Measurements from ENCODE around the gene PKD2L1. TPM values are rescaled to one million over a fixed set of nuclear protein-coding genes. Genes with fewer than 3 reads are reported as not detected.

Gene PKD2L1
- total and polyA plus RNA-seq, 10 of the 15 experiments (the other 5 are each of a cell fraction or from before 2014, with no cell fraction given), result 0.05 to 0.17 (median 0.08) TPM; not detected in 6

DNA sequence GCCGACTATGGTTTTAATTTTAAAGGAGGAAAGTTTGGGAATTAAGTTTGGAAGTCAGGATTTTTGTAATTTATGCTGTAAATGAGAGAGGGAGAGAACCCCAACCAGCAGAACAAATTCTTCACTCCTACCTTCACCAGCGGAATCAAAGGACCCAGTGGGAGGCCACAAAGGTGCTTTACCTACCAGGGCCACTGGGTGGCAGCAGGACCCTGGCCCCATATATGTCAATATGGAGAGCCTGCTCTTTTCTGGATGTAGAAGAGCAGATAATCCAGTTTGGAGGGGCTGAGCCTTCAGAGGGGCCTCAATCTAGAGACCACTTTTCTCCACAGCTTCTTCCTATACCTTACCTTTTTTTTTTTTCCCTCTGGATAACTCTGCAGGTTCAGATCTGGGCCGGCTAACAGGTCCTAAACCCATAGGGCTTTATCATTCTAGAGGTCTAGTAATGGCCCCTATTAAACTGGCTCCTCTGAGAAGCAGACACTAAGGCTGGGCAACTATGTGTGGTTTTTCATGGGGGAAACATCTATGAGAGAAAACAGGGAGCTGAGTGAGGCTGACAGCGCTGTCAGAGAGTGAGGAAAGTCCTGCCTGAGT is 8.5 kb upstream of the PKD2L1 start:
- in situ Hi-C loops (cut with MboI), result no loop called here
- Histone ChIP-seq H3K27ac (ENCODE audit: control insufficient read depth, insufficient read depth) (no peak overlapping the region), H4K20me1 (ENCODE audit: control insufficient read depth, insufficient read depth) (no peaks in the 10 kb centered on the region), H3K9me3 (replicated peaks; ENCODE audit: control insufficient read depth, insufficient read depth, low read length) (no peaks in the 10 kb centered on the region), H3K9ac (ENCODE audit: control insufficient read depth, insufficient read depth, low read length) (no peak overlapping the region), H3K27me3 (replicated peaks in 1 of 2; ENCODE audit: control insufficient read depth in 2 of 2, insufficient read depth in 2 of 2, low read length in 1 of 2) (no peaks in the 10 kb centered on the region; a peak in 1 of 4 replicates), H3K79me2 (ENCODE audit: control insufficient read depth, insufficient read depth, low read length) (no peaks in the 10 kb centered on the region), H2AFZ (ENCODE audit: control insufficient read depth, low read depth, low read length) (no peak overlapping the region), H3K36me3 (ENCODE audit: control insufficient read depth in 2 of 2, insufficient read depth in 2 of 2, low read length in 1 of 2) (no peaks in the 10 kb centered on the region), H3K4me3 (no peak overlapping the region), H3K4me2 (ENCODE audit: control insufficient read depth, insufficient read depth) (peak overlapping the region; percentile 84), H3K4me1 (ENCODE audit: control insufficient read depth, insufficient read depth, low read length) (peaks cover 14% of the 10 kb centered on the region)
- ATAC-seq (peak; percentile 88), FAIRE-seq (no peak), DNase-seq (ENCODE audit: low read depth, low spot score) (no peak)
- 43% methylated on average over 4 of the region's 4 CpGs for WGBS (ENCODE audit: insufficient coverage, insufficient replicate concordance, low lambda C conversion rate, missing lambda C conversion rate)
- RAD21 ChIA-PET (ENCODE audit: unreplicated experiment), result interaction anchor here (0.7 to 18.1 kb wide), 13 partner anchors 9 to 493 kb away, joined by 4 to 214 read pairs (median 6); partner anchors contain the start of genes PKD2L1 and SCD
- CTCF ChIA-PET, result interaction anchor here (0.6 to 14.9 kb wide), 28 partner anchors 10 to 492 kb away, joined by 3 to 312 read pairs (median 5); partner anchors contain the start of genes BLOC1S2, PKD2L1 and SCD
- no TSS peak for BruUV-seq (replicated peaks)
- POLR2A ChIA-PET, result interaction anchor here (0.8 to 1.9 kb wide), 5 partner anchors 11 to 40 kb away, joined by 3 to 8 read pairs (median 3); no protein-coding TSS in a partner anchor
- intact Hi-C loops (cut with micrococcal nuclease; ENCODE audit: unreplicated experiment), result loop anchor here (1.0 to 10.0 kb wide), 5 partner anchors 35 to 539 kb away; no protein-coding TSS in a partner anchor
- SMC1A ChIA-PET (ENCODE audit: uncharacterized antibody, unreplicated experiment), result interaction anchor here (0.6 to 17.4 kb wide), 20 partner anchors 9 to 573 kb away, joined by 3 to 277 read pairs (median 5); partner anchors contain the start of genes PKD2L1 and SCD
- TF ChIP-seq RAD21 (IDR thresholded peaks at IDR 0.05; ENCODE audit: insufficient read depth, low read depth, low read length) (peak; percentile 93), EP300 (IDR thresholded peaks at IDR 0.05; ENCODE audit: borderline replicate concordance in 1 of 2, control insufficient read depth in 1 of 2, low read depth in 2 of 2, low read length in 2 of 2) (no peak), RAD51 (IDR thresholded peaks at IDR 0.05) (no peak), RFX5 (IDR thresholded peaks at IDR 0.05; ENCODE audit: low read depth, low read length) (no peak), SMARCA5 (IDR thresholded peaks at IDR 0.05) (no peak), ZNF207 (IDR thresholded peaks at IDR 0.05; ENCODE audit: borderline replicate concordance) (0 out of 2 replicates have a peak, but pooled peaks have one; percentile 47), SREBF1 (IDR thresholded peaks at IDR 0.05; ENCODE audit: low read length) (no peak), CEBPB (IDR thresholded peaks at IDR 0.05; ENCODE audit: borderline replicate concordance in 1 of 2, low read depth in 2 of 2, low read length in 2 of 2) (no peak), HCFC1 (IDR thresholded peaks at IDR 0.05; ENCODE audit: low read length) (no peak), CBX5 (IDR thresholded peaks at IDR 0.05; ENCODE audit: low read depth) (no peak), CBFB (IDR thresholded peaks at IDR 0.05; ENCODE audit: low read depth) (no peak), SRF (IDR thresholded peaks at IDR 0.05; ENCODE audit: low read depth in 2 of 2, low read length in 2 of 2) (peak in 1 of 2 experiments; percentile 71; a peak in 1 of 4 replicates), POLR2AphosphoS5 (IDR thresholded peaks at IDR 0.05; ENCODE audit: low read length) (no peak), POU2F2 (IDR thresholded peaks at IDR 0.05; ENCODE audit: borderline replicate concordance, low read depth, low read length) (0 out of 3 replicates have a peak, but pooled peaks have one; percentile 16)
- TF ChIP-seq, protein P1, sequence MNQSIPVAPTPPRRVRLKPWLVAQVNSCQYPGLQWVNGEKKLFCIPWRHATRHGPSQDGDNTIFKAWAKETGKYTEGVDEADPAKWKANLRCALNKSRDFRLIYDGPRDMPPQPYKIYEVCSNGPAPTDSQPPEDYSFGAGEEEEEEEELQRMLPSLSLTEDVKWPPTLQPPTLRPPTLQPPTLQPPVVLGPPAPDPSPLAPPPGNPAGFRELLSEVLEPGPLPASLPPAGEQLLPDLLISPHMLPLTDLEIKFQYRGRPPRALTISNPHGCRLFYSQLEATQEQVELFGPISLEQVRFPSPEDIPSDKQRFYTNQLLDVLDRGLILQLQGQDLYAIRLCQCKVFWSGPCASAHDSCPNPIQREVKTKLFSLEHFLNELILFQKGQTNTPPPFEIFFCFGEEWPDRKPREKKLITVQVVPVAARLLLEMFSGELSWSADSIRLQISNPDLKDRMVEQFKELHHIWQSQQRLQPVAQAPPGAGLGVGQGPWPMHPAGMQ (IDR thresholded peaks at IDR 0.05; ENCODE audit: borderline replicate concordance), result no peak
- TF ChIP-seq, protein P2, sequence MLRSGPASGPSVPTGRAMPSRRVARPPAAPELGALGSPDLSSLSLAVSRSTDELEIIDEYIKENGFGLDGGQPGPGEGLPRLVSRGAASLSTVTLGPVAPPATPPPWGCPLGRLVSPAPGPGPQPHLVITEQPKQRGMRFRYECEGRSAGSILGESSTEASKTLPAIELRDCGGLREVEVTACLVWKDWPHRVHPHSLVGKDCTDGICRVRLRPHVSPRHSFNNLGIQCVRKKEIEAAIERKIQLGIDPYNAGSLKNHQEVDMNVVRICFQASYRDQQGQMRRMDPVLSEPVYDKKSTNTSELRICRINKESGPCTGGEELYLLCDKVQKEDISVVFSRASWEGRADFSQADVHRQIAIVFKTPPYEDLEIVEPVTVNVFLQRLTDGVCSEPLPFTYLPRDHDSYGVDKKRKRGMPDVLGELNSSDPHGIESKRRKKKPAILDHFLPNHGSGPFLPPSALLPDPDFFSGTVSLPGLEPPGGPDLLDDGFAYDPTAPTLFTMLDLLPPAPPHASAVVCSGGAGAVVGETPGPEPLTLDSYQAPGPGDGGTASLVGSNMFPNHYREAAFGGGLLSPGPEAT (IDR thresholded peaks at IDR 0.05; ENCODE audit: low read depth), result no peak
- TF ChIP-seq, protein P3, sequence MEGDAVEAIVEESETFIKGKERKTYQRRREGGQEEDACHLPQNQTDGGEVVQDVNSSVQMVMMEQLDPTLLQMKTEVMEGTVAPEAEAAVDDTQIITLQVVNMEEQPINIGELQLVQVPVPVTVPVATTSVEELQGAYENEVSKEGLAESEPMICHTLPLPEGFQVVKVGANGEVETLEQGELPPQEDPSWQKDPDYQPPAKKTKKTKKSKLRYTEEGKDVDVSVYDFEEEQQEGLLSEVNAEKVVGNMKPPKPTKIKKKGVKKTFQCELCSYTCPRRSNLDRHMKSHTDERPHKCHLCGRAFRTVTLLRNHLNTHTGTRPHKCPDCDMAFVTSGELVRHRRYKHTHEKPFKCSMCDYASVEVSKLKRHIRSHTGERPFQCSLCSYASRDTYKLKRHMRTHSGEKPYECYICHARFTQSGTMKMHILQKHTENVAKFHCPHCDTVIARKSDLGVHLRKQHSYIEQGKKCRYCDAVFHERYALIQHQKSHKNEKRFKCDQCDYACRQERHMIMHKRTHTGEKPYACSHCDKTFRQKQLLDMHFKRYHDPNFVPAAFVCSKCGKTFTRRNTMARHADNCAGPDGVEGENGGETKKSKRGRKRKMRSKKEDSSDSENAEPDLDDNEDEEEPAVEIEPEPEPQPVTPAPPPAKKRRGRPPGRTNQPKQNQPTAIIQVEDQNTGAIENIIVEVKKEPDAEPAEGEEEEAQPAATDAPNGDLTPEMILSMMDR (IDR thresholded peaks at IDR 0.05 in 2 of 3, conservative IDR thresholded peaks at IDR 0.05 in 1 of 3; ENCODE audit: control insufficient read depth in 2 of 3, extremely low read depth in 1 of 3, insufficient read depth in 1 of 3, low read depth in 3 of 3, low read length in 3 of 3), result peak; percentile 91 to 93 (median 92)
